HG02852 (cell line): Measurements from ENCODE around the gene NRG3.

ENCODE experiments used
- ATAC-seq: cut with Tn5 transposase; IDR thresholded peaks from one replicate; pipeline ENCODE4 v1.9.1; 2021; ENCODE audit warnings: mild to moderate bottlenecking, moderate library complexity; ENCODE audit not compliant: unreplicated experiment

NRG3 gene

GRCh38 chr10:82084496-82084895 lies 209.5 kb downstream of the NRG3 start:
- ATAC-seq = no peak

DNA sequence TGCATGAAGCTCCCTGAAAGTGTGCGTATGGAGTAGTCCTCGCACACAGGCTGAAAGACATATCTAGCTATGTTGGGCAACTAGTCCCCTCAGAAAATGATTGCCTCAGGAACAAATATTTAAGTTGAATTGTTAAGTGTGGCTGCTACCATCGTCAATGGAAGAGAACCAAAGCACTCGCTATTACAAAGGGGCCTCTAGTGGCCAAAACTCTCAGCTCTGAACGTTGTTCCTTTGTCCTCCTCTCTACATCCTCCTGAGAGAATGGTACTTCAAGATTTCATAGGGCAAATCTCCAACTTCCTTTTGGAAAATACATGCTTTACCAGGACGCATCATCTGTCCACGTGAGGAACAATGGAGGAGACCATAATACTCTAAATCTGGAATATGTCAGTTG lies 209.9 kb downstream of the NRG3 start:
- no peak for ATAC-seq

DNA sequence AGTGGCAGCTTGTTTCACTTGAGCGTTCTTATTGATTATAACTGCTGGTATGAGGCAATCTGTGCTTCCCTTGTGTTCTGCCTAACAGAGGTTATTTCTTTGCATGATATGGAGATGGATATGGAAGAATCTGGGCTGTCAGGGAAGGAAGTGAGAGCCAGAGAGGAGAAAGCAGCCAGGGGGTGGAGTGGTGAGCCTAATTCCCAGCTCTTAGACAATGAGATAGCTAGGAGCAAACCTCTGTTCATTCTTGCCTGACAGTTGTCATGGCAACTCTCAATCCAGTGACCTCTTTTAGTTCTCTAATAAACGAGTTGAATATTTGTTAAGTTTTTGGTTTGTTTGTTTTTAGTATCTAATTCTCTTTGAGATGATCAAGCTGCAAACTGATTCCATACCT lies 214.3 kb downstream of the NRG3 start:
- ATAC-seq = no peak

DNA sequence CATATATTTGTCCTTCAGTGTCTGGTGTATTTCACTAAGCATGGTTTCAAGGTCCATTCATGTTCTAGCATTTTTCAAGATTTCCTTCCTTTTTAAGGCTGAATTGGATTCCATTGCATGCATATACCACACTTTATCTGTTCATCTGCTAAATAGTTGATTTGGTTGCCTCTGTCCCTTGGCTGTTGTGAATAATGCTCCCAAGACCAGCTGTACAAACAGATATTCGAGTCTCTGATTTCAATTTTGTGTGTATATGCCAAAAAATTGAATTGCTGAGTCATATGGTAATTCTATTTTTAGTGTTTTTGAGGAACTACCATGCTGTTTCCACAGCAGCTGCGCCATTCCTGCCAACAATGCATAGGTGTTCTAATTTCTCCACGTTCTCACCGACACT lies 216.4 kb downstream of the NRG3 start:
- ATAC-seq = no peak

- ATAC-seq = no peak
These were observed 217.1 kb downstream of the NRG3 start for GRCh38 chr10:82092111-82092510.

DNA sequence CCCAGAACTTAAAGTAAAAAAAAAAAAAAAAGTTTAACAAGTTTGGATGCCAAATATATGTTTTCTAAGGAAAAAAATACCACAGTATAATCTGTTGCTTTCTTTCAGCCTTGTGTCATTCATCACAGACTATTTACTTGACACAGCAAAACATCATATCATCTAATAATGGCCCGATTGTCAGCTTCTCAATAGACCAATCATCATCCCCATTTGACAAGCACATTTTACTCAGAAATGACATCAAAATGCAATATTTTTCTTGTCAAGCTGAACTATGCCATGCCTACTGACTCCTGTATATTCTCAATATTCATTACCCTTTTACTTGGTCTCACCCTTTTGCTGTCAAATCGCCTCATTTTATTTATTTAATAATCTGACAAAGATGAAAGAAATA lies 249.7 kb downstream of the NRG3 start:
- no peak for ATAC-seq

DNA sequence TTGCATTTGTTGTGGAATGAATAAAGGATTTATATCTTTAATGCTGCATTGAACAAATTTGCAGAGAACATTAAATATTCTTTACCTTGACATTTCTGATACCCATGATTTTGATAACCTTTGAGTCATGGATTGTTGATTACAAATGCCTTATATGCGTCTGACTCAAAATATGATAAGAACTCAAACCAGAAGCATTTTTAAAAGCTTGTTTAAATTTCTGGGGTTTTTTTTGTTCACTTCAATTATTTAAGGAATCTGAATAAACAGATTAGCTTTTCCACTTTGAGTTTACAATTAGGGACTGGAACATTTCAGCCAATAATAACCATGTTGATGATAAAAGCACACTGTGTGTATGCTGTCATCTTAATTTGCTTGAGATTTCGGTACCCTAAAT lies 253.5 kb downstream of the NRG3 start:
- no peak for ATAC-seq

DNA sequence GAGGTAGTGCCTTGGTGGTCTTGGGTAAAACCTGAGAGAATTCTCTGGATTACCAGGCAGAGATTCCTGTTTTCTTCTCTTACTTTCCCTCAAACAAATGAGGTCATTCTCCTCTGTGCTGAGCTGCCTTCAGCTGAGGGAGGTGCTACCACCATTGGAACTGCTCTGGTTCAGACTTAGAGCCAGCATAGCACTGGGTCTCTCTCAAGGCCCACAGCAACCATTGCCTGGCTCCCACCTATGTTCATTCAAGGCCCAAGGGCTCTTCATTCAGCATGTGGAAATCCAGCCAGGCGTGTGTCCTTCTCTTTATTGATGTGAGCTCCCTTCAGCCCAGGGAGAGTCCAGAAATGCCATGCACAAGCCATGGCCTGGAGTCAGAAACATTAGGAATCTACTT lies 261.1 kb downstream of the NRG3 start:
- no peak for ATAC-seq

GRCh38 chr10:82144153-82144552 lies 269.2 kb downstream of the NRG3 start:
- no peak for ATAC-seq

DNA sequence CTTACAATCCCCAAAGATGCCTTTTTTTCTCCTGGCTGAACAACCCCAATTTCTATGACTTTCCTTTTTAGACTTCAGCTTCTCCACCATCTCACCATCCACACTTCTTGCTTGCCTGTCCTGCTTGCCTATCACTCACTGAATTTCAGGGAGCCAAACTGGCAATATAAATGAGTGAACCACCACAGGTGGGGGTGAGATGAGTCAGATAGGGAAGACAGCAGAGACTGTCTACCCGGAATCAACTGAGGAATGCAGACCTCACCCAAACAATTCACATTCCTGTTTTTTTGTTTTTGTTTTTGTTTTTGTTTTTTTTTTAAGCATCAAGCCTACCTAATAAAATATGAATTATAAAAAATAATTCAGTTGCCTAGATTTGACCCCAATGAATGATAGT lies 273.8 kb downstream of the NRG3 start:
- no peak for ATAC-seq

DNA sequence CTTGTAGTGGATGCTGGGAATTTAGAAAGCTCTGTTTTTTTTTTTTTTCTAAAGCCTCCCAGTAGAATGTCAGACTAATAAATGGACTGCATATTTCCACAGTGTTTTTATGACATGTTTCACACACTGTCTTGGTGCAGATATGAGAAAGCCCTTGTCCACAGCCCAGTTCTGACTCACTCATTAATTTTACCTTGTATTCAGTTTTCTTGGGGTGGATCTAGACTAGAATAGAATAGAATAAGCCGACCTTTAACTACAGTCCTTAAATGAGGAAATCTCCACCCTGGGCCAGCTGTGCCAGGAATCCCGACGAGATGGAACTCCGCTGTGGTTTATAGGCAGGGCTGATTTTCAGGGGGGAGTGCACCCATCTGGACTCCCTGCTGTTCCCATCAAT lies 274.7 kb downstream of the NRG3 start:
- ATAC-seq = no peak

GRCh38 chr10:82150123-82150900 lies 275.3 kb downstream of the NRG3 start:
- ATAC-seq = no peak

GRCh38 chr10:82160307-82160706 lies 285.3 kb downstream of the NRG3 start:
- no peak for ATAC-seq

- no peak for ATAC-seq
These were observed 286.3 kb downstream of the NRG3 start for GRCh38 chr10:82161264-82161663.

GRCh38 chr10:82162549-82163195 lies 287.7 kb downstream of the NRG3 start:
- ATAC-seq = no peak

DNA sequence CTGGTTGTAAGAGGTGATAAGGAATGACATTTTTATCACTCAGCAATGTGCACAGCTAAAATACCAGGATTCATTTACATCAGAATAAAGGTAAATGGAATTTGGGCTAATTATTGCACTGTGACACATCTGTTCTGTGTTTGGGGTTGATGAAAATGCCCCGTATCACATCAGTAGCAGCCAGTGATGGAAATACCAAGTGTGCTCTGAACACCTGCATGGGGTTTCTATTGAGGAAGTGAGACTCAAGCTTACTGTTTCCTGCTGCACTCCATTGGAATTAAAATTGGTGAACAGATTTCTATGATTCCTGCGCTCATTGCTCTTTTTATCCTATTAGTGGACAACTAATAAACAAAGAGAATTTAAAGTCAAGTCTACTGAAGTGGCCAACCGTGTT lies 296.9 kb downstream of the NRG3 start:
- ATAC-seq = no peak

DNA sequence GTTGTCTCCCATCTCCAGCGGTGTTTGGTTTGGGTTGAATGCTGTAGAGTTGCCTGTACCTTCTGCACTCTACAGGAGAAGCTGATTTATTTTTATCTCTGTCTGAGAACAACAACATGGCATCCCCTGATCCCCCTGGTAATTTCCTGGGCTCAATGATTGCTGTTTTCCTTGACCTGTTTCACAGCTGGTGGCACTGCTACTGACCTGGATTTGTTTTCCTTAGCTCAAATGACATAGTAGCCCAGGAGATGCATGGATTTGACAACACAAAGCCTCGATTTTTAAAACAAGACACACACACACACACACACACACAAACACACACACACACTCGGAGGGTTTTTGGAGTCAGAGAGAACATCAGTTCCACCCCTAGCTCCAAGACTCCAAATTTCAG lies 301.6 kb downstream of the NRG3 start:
- ATAC-seq = no peak

DNA sequence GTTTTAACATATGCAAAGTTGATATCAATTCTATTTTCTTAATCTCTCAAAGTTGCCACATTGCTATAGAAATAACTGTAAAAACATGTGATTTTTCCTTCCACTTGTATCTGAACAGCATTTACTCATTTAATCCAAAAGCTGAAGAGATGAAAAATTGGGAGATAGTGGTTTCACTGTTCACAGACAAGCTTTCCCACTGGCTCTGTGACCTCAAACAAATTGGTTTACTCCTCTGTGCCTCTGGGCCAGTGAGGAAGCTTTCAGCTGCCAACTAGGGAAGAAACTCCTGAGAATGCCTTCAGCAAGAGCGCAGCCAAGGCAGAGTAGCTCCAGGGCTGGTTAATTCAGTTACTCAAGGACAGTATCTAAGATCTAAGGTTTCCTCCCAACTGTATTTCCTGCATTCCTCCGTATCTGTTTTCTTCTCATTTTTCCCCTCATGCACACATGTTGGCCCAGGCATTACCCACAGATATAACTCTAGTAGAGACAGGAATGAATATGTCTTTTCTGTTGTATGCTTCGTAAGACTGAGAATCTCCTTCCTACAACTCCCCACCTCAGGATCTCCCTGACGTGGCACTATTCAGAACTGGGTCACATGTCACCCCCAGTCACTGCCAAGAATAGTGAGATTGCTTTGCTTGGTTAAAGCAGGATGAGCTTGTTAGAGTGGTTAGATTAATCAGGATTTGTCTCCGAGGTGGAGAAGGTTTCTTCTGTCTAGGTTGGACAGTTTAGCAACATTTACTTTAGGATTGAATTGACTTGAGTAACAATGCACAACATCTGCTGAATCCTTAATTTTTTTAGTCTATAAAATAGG lies 315.7 kb downstream of the NRG3 start:
- no peak for ATAC-seq

- ATAC-seq = no peak
These were observed 316.7 kb downstream of the NRG3 start for GRCh38 chr10:82191653-82192052.

- no peak for ATAC-seq
These were observed 317.7 kb downstream of the NRG3 start for GRCh38 chr10:82192665-82193064.

DNA sequence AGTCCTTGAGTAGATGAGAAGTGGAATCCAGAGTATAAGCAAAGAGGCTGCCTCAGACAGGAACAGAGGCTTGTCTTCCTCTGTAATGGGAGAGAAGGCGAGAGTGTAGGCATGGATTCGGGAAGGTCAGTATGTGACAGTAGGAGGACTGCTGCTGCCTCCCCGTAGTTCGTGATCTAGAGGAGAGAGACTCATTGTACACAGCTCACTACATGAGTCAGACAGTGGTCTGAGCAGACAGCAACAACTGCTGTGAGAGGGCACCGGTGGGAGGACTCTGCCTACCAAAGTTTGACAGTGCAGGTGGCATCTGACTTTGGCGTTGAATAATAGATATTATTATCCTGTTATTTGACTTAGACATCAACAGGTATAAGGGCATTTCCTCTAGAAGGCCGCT lies 319.4 kb downstream of the NRG3 start:
- no peak for ATAC-seq

DNA sequence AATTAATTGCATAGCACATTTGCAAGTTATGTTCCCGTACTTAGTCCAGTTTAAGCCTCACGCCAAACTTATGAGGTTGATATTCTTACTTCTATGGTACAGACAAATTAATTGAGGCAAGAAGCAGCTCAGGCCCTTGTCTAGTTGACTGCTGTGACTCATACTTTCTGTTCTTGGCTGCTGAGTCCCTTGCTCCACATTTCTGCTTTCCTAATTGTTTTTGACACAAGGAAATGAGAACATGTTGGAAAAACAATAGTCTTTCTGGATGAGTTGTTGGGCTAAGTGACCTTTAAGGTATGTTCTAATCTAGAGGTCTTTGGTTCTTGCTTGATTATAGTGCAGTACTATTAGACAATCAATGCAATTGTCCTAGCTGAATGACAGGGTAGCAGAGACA lies 331.8 kb downstream of the NRG3 start:
- ATAC-seq = no peak
